Measurements from ENCODE around the gene RAD51B.

- TF ChIP-seq EZH2 (IDR thresholded peaks at IDR 0.05): no peak
- no peak for TF ChIP-seq POLR2AphosphoS5 (IDR thresholded peaks at IDR 0.05; ENCODE audit: borderline replicate concordance, low read depth, low read length)
- TF ChIP-seq FOXP2 (optimal IDR thresholded peaks at IDR 0.05; ENCODE audit: control extremely low read depth, extremely low read length, insufficient read depth): no peak
These were observed 883.0 kb downstream of the RAD51B start for GRCh38 chr14:68702578-68702977.
